ENCODE results near the gene SMO. TPM values are rescaled to one million over a fixed set of nuclear protein-coding genes. Genes with fewer than 3 reads are reported as not detected.
A peak's percentile ranks its signal among the peaks of the same experiment; 100 is the strongest.

Gene SMO
- total and polyA plus RNA-seq, 9 of the 15 experiments (the other 6 are each of a cell fraction or from before 2014, with no cell fraction given), result 0.05 to 0.13 (median 0.10) TPM; not detected in 5

DNA sequence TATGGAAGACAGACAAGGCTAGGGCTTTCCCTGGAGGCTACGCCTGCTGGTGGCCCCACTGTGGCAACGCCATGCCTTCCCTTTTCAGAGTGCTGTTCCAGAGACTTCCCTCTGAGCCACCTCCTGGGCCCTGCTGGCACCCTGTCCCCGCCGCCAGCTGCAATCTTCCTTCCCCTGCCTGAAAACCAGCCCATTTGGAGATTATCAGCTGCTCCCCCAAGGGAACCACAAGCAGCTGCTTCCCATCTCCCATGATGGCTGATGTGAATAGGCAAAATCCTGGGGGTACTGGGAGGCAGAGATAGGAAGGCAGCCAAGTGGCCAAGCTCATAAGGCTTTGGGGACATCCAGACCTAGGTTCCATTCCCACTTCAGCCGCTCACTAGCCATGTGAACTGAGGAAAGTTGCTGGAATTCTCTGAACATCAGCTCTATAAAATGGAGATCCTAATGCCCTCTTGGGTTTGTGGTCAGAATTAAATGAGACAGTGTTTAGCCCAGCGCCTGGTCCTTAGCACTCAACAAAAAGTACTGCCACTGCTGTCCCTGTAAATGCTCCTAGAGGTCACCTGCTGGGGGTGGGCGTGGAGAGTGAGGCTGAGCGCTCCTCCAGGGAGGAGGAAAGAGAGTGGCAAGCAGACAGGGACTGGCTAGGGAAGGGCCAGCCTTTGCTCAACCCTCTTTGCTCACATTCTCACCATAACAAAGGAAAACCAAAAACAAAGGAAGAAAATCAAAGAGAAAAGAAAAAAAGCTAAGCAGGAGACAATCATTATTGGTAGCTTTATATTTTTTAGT lies 38.0 kb upstream of the SMO start (continued):
- TF ChIP-seq, protein P1, sequence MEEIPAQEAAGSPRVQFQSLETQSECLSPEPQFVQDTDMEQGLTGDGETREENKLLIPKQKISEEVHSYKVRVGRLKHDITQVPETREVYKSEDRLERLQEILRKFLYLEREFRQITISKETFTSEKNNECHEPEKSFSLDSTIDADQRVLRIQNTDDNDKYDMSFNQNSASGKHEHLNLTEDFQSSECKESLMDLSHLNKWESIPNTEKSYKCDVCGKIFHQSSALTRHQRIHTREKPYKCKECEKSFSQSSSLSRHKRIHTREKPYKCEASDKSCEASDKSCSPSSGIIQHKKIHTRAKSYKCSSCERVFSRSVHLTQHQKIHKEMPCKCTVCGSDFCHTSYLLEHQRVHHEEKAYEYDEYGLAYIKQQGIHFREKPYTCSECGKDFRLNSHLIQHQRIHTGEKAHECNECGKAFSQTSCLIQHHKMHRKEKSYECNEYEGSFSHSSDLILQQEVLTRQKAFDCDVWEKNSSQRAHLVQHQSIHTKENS (CRISPR knock-in tag; IDR thresholded peaks at IDR 0.05), result no peak
- TF ChIP-seq, protein P2, sequence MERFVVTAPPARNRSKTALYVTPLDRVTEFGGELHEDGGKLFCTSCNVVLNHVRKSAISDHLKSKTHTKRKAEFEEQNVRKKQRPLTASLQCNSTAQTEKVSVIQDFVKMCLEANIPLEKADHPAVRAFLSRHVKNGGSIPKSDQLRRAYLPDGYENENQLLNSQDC (CRISPR knock-in tag; IDR thresholded peaks at IDR 0.05), result 0 out of 2 replicates have a peak, but pooled peaks have one; percentile 62
- TF ChIP-seq SP1 (CRISPR knock-in tag; IDR thresholded peaks at IDR 0.05) (0 out of 2 replicates have a peak, but pooled peaks have one; percentile 47), ZNF696 (CRISPR knock-in tag; conservative IDR thresholded peaks at IDR 0.05) (peak; percentile 61), SRF (CRISPR knock-in tag; IDR thresholded peaks at IDR 0.05) (peak in 1 of 2 experiments; percentile 58; a peak in 2 of 4 replicates), ELF1 (tag; IDR thresholded peaks at IDR 0.05) (no peak), ZNF780A (CRISPR knock-in tag; IDR thresholded peaks at IDR 0.05) (no peak), SMC3 (conservative IDR thresholded peaks at IDR 0.05; ENCODE audit: insufficient read depth, low read depth, low read length) (no peak), ZBTB17 (CRISPR knock-in tag; IDR thresholded peaks at IDR 0.05) (peak; percentile 86), DPF2 (IDR thresholded peaks at IDR 0.05) (peak; percentile 93), ZNF778 (CRISPR knock-in tag; IDR thresholded peaks at IDR 0.05) (no peak)
- TF ChIP-seq, protein P3, sequence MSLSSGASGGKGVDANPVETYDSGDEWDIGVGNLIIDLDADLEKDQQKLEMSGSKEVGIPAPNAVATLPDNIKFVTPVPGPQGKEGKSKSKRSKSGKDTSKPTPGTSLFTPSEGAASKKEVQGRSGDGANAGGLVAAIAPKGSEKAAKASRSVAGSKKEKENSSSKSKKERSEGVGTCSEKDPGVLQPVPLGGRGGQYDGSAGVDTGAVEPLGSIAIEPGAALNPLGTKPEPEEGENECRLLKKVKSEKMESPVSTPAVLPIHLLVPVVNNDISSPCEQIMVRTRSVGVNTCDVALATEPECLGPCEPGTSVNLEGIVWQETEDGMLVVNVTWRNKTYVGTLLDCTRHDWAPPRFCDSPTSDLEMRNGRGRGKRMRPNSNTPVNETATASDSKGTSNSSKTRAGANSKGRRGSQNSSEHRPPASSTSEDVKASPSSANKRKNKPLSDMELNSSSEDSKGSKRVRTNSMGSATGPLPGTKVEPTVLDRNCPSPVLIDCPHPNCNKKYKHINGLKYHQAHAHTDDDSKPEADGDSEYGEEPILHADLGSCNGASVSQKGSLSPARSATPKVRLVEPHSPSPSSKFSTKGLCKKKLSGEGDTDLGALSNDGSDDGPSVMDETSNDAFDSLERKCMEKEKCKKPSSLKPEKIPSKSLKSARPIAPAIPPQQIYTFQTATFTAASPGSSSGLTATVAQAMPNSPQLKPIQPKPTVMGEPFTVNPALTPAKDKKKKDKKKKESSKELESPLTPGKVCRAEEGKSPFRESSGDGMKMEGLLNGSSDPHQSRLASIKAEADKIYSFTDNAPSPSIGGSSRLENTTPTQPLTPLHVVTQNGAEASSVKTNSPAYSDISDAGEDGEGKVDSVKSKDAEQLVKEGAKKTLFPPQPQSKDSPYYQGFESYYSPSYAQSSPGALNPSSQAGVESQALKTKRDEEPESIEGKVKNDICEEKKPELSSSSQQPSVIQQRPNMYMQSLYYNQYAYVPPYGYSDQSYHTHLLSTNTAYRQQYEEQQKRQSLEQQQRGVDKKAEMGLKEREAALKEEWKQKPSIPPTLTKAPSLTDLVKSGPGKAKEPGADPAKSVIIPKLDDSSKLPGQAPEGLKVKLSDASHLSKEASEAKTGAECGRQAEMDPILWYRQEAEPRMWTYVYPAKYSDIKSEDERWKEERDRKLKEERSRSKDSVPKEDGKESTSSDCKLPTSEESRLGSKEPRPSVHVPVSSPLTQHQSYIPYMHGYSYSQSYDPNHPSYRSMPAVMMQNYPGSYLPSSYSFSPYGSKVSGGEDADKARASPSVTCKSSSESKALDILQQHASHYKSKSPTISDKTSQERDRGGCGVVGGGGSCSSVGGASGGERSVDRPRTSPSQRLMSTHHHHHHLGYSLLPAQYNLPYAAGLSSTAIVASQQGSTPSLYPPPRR (CRISPR knock-in tag; IDR thresholded peaks at IDR 0.05; ENCODE audit: borderline replicate concordance), result peak; percentile 92; the same call in 1 of the 2 replicates
- TF ChIP-seq, protein P4, sequence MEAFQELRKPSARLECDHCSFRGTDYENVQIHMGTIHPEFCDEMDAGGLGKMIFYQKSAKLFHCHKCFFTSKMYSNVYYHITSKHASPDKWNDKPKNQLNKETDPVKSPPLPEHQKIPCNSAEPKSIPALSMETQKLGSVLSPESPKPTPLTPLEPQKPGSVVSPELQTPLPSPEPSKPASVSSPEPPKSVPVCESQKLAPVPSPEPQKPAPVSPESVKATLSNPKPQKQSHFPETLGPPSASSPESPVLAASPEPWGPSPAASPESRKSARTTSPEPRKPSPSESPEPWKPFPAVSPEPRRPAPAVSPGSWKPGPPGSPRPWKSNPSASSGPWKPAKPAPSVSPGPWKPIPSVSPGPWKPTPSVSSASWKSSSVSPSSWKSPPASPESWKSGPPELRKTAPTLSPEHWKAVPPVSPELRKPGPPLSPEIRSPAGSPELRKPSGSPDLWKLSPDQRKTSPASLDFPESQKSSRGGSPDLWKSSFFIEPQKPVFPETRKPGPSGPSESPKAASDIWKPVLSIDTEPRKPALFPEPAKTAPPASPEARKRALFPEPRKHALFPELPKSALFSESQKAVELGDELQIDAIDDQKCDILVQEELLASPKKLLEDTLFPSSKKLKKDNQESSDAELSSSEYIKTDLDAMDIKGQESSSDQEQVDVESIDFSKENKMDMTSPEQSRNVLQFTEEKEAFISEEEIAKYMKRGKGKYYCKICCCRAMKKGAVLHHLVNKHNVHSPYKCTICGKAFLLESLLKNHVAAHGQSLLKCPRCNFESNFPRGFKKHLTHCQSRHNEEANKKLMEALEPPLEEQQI (IDR thresholded peaks at IDR 0.05), result peak; percentile 80; the same call in 1 of the 2 replicates
- TF ChIP-seq, protein P5, sequence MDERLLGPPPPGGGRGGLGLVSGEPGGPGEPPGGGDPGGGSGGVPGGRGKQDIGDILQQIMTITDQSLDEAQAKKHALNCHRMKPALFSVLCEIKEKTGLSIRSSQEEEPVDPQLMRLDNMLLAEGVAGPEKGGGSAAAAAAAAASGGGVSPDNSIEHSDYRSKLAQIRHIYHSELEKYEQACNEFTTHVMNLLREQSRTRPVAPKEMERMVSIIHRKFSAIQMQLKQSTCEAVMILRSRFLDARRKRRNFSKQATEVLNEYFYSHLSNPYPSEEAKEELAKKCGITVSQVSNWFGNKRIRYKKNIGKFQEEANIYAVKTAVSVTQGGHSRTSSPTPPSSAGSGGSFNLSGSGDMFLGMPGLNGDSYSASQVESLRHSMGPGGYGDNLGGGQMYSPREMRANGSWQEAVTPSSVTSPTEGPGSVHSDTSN (CRISPR knock-in tag; IDR thresholded peaks at IDR 0.05; ENCODE audit: low read depth), result no peak
- TF ChIP-seq, protein P5 (tag; conservative IDR thresholded peaks at IDR 0.05; ENCODE audit: low read depth), result 0 out of 2 replicates have a peak, but pooled peaks have one; percentile 9

All from K562 (cell line).